Astrocyte (in vitro differentiated cells and primary cell): ENCODE results near the gene MCAT. TPM values are rescaled to one million over a fixed set of nuclear protein-coding genes. Genes with fewer than 3 reads are reported as not detected.

Source experiments
- DNase-seq: peaks from one replicate; pipeline ENCODE4 v3.0.0-alpha.2; 2010; ENCODE audit warnings: low read depth
- FAIRE-seq: peaks from 2 replicates; lab custom pipeline; 2011; peaks lifted over from hg19 to GRCh38; lab: Jason Lieb, UNC
- H2AFZ ChIP-seq: 2 replicates; pipeline ENCODE4 v1.6.0; 2012; ENCODE audit warnings: low read depth, low read length, inconsistent platforms
- H3K27ac ChIP-seq: 2 replicates; pipeline ENCODE4 v1.5.1; 2011; ENCODE audit warnings: low read depth, low read length, inconsistent platforms
- H3K27me3 ChIP-seq: 2 replicates; pipeline ENCODE4 v1.6.0; 2011; ENCODE audit warnings: low read length, inconsistent platforms; ENCODE audit not compliant: insufficient read depth
- H3K36me3 ChIP-seq: 2 replicates; pipeline ENCODE4 v1.5.1; 2011; ENCODE audit warnings: low read length, inconsistent platforms; ENCODE audit not compliant: insufficient read depth
- H3K4me1 ChIP-seq: 2 replicates; pipeline ENCODE4 v1.5.1; 2011; ENCODE audit warnings: low read length, inconsistent platforms; ENCODE audit not compliant: insufficient read depth
- H3K4me2 ChIP-seq: 2 replicates; pipeline ENCODE4 v1.6.0; 2012; ENCODE audit warnings: low read length, inconsistent platforms
- H3K4me3 ChIP-seq: 2 replicates; pipeline ENCODE4 v1.5.1; 2011; ENCODE audit warnings: low read depth, mild to moderate bottlenecking, low read length, inconsistent platforms; ENCODE audit not compliant: insufficient read depth
- H3K79me2 ChIP-seq: 2 replicates; pipeline ENCODE4 v1.6.0; 2012; ENCODE audit warnings: mild to moderate bottlenecking, low read length, inconsistent platforms; ENCODE audit not compliant: insufficient read depth
- H3K9ac ChIP-seq: 2 replicates; pipeline ENCODE4 v1.6.0; 2012; ENCODE audit warnings: mild to moderate bottlenecking, low read length, inconsistent platforms
- H3K9me3 ChIP-seq: 2 replicates; pipeline ENCODE4 v1.5.1; 2012; ENCODE audit warnings: low read depth, mild to moderate bottlenecking, low read length, inconsistent platforms; ENCODE audit not compliant: insufficient read depth
- H4K20me1 ChIP-seq: 2 replicates; pipeline ENCODE4 v1.6.0; 2012; ENCODE audit warnings: low read length, inconsistent platforms; ENCODE audit not compliant: insufficient read depth
- H3K27ac Mint-ChIP-seq: one replicate; pipeline ENCODE4 v1.8.0; 2021; ENCODE audit warnings: mild to moderate bottlenecking, mixed read lengths; ENCODE audit not compliant: unreplicated experiment
- H3K27me3 Mint-ChIP-seq: one replicate; pipeline ENCODE4 v1.8.0; 2021; ENCODE audit warnings: low read depth, mixed read lengths; ENCODE audit not compliant: unreplicated experiment
- H3K36me3 Mint-ChIP-seq: one replicate; pipeline ENCODE4 v1.8.0; 2021; ENCODE audit warnings: low read depth, mixed read lengths; ENCODE audit not compliant: unreplicated experiment
- H3K4me1 Mint-ChIP-seq: one replicate; pipeline ENCODE4 v1.8.0; 2021; ENCODE audit warnings: low read depth, mixed read lengths; ENCODE audit not compliant: unreplicated experiment
- H3K4me3 Mint-ChIP-seq: one replicate; pipeline ENCODE4 v1.8.0; 2021; ENCODE audit warnings: mild to moderate bottlenecking, moderate library complexity, mixed read lengths; ENCODE audit not compliant: unreplicated experiment
- H3K9me3 Mint-ChIP-seq: one replicate; pipeline ENCODE4 v1.8.0; 2021; ENCODE audit warnings: mild to moderate bottlenecking, mixed read lengths; ENCODE audit not compliant: unreplicated experiment
- CTCF ChIP-seq: IDR thresholded peaks from 2 replicates; pipeline ENCODE4 v1.5.1; 2011; ENCODE audit warnings: low read depth, mild to moderate bottlenecking, inconsistent platforms, low read length, moderate library complexity; ENCODE audit not compliant: insufficient read depth
- EZH2 ChIP-seq: IDR thresholded peaks from 2 replicates; pipeline ENCODE4 v1.6.1; 2012; ENCODE audit warnings: mild to moderate bottlenecking, low read length, inconsistent platforms; ENCODE audit not compliant: insufficient read depth
- total RNA-seq: library from RNA; stranded (reverse); gene quantifications from 2 replicates; pipeline ENCODE4 v1.2.1, GENCODE V29; 2021

The MCAT gene
- total RNA-seq, 1 donor from 2014 or later = 15.1 TPM

GRCh38 chr22:43162412-43163150, 19.4 kb upstream of the MCAT start:
- Mint-ChIP-seq H3K4me3 (no peak overlapping the region), H3K27ac (no peak overlapping the region), H3K36me3 (peaks cover 2% of the 10 kb centered on the region), H3K4me1 (no peaks in the 10 kb centered on the region), H3K9me3 (no peaks in the 10 kb centered on the region), H3K27me3 (no peaks in the 10 kb centered on the region)
- DNase-seq (no peak), FAIRE-seq (no peak)
- Histone ChIP-seq H3K9me3 (no peaks in the 10 kb centered on the region), H4K20me1 (peaks cover 57% of the 10 kb centered on the region), H3K27ac (no peak overlapping the region), H3K4me1 (no peaks in the 10 kb centered on the region), H2AFZ (no peak overlapping the region), H3K27me3 (no peaks in the 10 kb centered on the region), H3K36me3 (peaks cover 4% of the 10 kb centered on the region), H3K79me2 (peaks cover 23% of the 10 kb centered on the region), H3K4me3 (no peak overlapping the region), H3K9ac (no peak overlapping the region), H3K4me2 (no peak overlapping the region)
- TF ChIP-seq CTCF = no peak
- no peak for TF ChIP-seq EZH2

DNA sequence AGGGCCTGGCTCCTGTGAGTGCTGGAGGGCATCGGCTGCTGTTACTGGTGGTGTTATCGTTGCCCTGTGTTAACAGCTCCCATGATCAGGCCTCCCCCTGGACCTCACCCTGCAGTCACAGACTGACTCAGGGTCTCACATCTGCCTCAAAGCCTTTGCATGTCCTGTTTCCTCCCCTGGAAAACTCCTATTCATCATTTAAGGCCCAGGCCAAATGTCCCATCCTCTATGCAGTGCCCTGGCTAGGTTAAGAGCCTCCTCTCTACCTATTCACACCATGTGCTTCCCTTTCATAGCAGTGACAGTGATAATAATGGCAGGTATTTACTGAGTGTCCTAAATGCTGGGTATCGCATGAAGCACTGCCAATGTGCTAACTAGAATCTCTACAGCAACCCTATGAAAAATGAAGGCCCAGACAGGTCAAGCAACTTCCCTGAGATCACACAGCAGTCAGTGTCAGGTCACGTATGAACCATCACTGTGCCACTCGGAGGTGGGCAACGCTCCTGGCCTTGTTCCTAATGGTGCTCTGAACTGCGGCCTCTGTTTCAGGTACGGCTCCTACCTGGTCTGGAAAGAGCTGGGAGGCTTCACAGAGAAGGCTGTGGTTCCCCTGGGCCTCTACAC, 17.4 kb upstream of the MCAT start:
- FAIRE-seq (no peak), DNase-seq (no peak)
- H3K4me2 ChIP-seq = no peak overlapping the region
- H3K4me1 Mint-ChIP-seq = no peaks in the 10 kb centered on the region
- TF ChIP-seq CTCF (no peak), EZH2 (no peak)
- H3K9ac ChIP-seq = no peak overlapping the region
- no peaks in the 10 kb centered on the region for H3K9me3 Mint-ChIP-seq
- no peak overlapping the region for H3K4me3 ChIP-seq
- H3K27me3 Mint-ChIP-seq = no peaks in the 10 kb centered on the region
- H3K4me1 ChIP-seq = no peaks in the 10 kb centered on the region
- no peak overlapping the region for H3K4me3 Mint-ChIP-seq
- H3K27ac Mint-ChIP-seq = no peak overlapping the region
- H3K27ac ChIP-seq = no peak overlapping the region
- peaks cover 42% of the 10 kb centered on the region for H3K79me2 ChIP-seq
- peaks cover 75% of the 10 kb centered on the region for H4K20me1 ChIP-seq
- H2AFZ ChIP-seq = no peak overlapping the region
- H3K9me3 ChIP-seq = no peaks in the 10 kb centered on the region
- no peaks in the 10 kb centered on the region for H3K27me3 ChIP-seq
- no peaks in the 10 kb centered on the region for H3K36me3 Mint-ChIP-seq
- H3K36me3 ChIP-seq = peaks cover 4% of the 10 kb centered on the region
